GM06990 (cell line): ENCODE data around the gene HHIPL1.
A peak's percentile ranks its signal among the peaks of the same experiment; 100 is the strongest.

Experiments used
- DNase-seq: peaks from one replicate; pipeline ENCODE4 v3.0.0-alpha.2; 2011; ENCODE audit not compliant: insufficient read length; ENCODE audit errors: extremely low read depth
- H3K27me3 ChIP-seq: replicated peaks from 2 replicates; pipeline ENCODE4 v1.6.0; 2011; ENCODE audit warnings: low read length; ENCODE audit not compliant: control insufficient read depth, insufficient read depth
- H3K36me3 ChIP-seq: 2 replicates; pipeline ENCODE4 v1.5.1; 2011; ENCODE audit warnings: low read length; ENCODE audit not compliant: control insufficient read depth, insufficient read depth
- H3K4me3 ChIP-seq: replicated peaks from 2 replicates; pipeline ENCODE4 v1.5.1; 2011; ENCODE audit warnings: low read depth, mild to moderate bottlenecking, control low read depth, low read length
- CTCF ChIP-seq: IDR thresholded peaks from 2 replicates; pipeline ENCODE4 v1.5.1; 2011; ENCODE audit warnings: low read length, control low read depth, mild to moderate bottlenecking, inconsistent platforms; ENCODE audit not compliant: insufficient read depth, poor library complexity, severe bottlenecking

HHIPL1 gene

GRCh38 chr14:99679996-99680395 lies 35.1 kb downstream of the HHIPL1 start:
- no peak for DNase-seq

GRCh38 chr14:99681101-99681831 lies 36.3 kb downstream of the HHIPL1 start:
- Histone ChIP-seq H3K36me3 (no peaks in the 10 kb centered on the region), H3K4me3 (no peak overlapping the region), H3K27me3 (peaks cover 2% of the 10 kb centered on the region)
- no peak for DNase-seq
- no peak for TF ChIP-seq CTCF

More at GRCh38 chr14:99679996-99680395, 35.1 kb downstream of the HHIPL1 start:
- H3K4me3 ChIP-seq = no peak overlapping the region
- TF ChIP-seq CTCF = no peak
- no peaks in the 10 kb centered on the region; the same call in 1 of the 2 replicates for H3K27me3 ChIP-seq
- no peaks in the 10 kb centered on the region for H3K36me3 ChIP-seq

- no peak for DNase-seq
- TF ChIP-seq CTCF = no peak
- no peaks in the 10 kb centered on the region for H3K36me3 ChIP-seq
- H3K27me3 ChIP-seq = peaks cover 2% of the 10 kb centered on the region
- H3K4me3 ChIP-seq = no peak overlapping the region
Measured at GRCh38 chr14:99681832-99682148, 36.9 kb downstream of the HHIPL1 start.

GRCh38 chr14:99682809-99683618 lies 38.1 kb downstream of the HHIPL1 start:
- H3K4me3 ChIP-seq = peak overlapping the region; percentile 67
- peak; percentile 78 for DNase-seq
- TF ChIP-seq CTCF = peak; percentile 95
- H3K27me3 ChIP-seq = peaks cover 2% of the 10 kb centered on the region
- H3K36me3 ChIP-seq = no peaks in the 10 kb centered on the region

- no peaks in the 10 kb centered on the region for H3K36me3 ChIP-seq
- DNase-seq = peak; percentile 98
Measured at GRCh38 chr14:99683619-99684409, 38.9 kb downstream of the HHIPL1 start, which contains the start of gene CYP46A1. TSS of gene CYP46A1 (plus strand) at chr14:99684298. CDS start at chr14:99684418, 120 bp downstream.

More at GRCh38 chr14:99683619-99684409, 38.9 kb downstream of the HHIPL1 start, which contains the start of gene CYP46A1:
- no peak for TF ChIP-seq CTCF
- H3K27me3 ChIP-seq = peaks cover 2% of the 10 kb centered on the region
- H3K4me3 ChIP-seq = peak within 1 kb of the TSS; percentile 67
